CD14-positive monocyte (primary cell): ENCODE data around the gene SGCE. TPM values are rescaled to one million over a fixed set of nuclear protein-coding genes. Genes with fewer than 3 reads are reported as not detected.

Experiments used
- DNase-seq, 3 donors: peaks; one replicate each; pipeline ENCODE4 v3.0.0-alpha.2; 2011 to 2022
- H2AFZ ChIP-seq: 2 replicates; pipeline ENCODE4 v1.6.0; 2012; ENCODE audit warnings: mild to moderate bottlenecking, low read depth, low read length, inconsistent platforms; ENCODE audit not compliant: insufficient read depth, poor library complexity, severe bottlenecking
- H3K27ac ChIP-seq, 2 donors: 1 replicate in 1 of 2; 2 replicates in 1 of 2; pipeline ENCODE4 v1.5.1; 2012 to 2013; ENCODE audit warnings: low read length in 2 of 2, control low read depth in 1 of 2, inconsistent platforms in 1 of 2, low read depth in 1 of 2, mild to moderate bottlenecking in 1 of 2
- H3K27me3 ChIP-seq, 2 donors: one replicate each; pipeline versions ENCODE4 v1.6.0 to v1.6.1; 2011 to 2013; ENCODE audit warnings: low read length in 2 of 2; ENCODE audit not compliant: control insufficient read depth in 2 of 2, insufficient read depth in 2 of 2
- H3K36me3 ChIP-seq, 2 donors: replicated peaks in 1 of 2; 1 replicate in 1 of 2; 2 replicates in 1 of 2; pipeline versions ENCODE4 v1.5.1 to v1.6.1; 2012 to 2013; ENCODE audit warnings: low read length in 2 of 2, control low read depth in 1 of 2, inconsistent platforms in 1 of 2, mild to moderate bottlenecking in 1 of 2; ENCODE audit not compliant: insufficient read depth in 2 of 2, control insufficient read depth in 1 of 2
- H3K4me1 ChIP-seq, 2 donors: 1 replicate in 1 of 2; 2 replicates in 1 of 2; pipeline versions ENCODE4 v1.5.1 to v1.6.1; 2012 to 2013; ENCODE audit warnings: low read length in 2 of 2, control low read depth in 1 of 2, inconsistent platforms in 1 of 2, mild to moderate bottlenecking in 1 of 2, moderate library complexity in 1 of 2; ENCODE audit not compliant: insufficient read depth in 2 of 2, control insufficient read depth in 1 of 2
- H3K4me2 ChIP-seq: replicated peaks from 2 replicates; pipeline ENCODE3; 2012; ENCODE audit warnings: low read length, moderate library complexity, mild to moderate bottlenecking; ENCODE audit not compliant: poor library complexity, severe bottlenecking; ENCODE audit errors: extremely low read depth
- H3K4me3 ChIP-seq, 3 experiments: fragments of 200-600 bp in 1 of 3; sonication (generic) in 1 of 3; replicated peaks in 1 of 3; 1 replicate in 2 of 3; 2 replicates in 1 of 3; pipeline ENCODE4 v1.5.1; 2011 to 2013; ENCODE audit warnings: low read length in 3 of 3, mild to moderate bottlenecking in 3 of 3, control low read depth in 2 of 3, low read depth in 2 of 3, inconsistent platforms in 1 of 3, moderate library complexity in 1 of 3
- H3K79me2 ChIP-seq: 2 replicates; pipeline ENCODE4 v1.6.0; 2012; ENCODE audit warnings: mild to moderate bottlenecking, control low read depth, inconsistent platforms, low read length, moderate library complexity; ENCODE audit not compliant: insufficient read depth
- H3K9ac ChIP-seq: 2 replicates; pipeline ENCODE4 v1.6.0; 2017; ENCODE audit warnings: low read length, mild to moderate bottlenecking; ENCODE audit not compliant: insufficient read depth, poor library complexity, severe bottlenecking
- H3K9me3 ChIP-seq, 2 donors: replicated peaks in 1 of 2; 1 replicate in 1 of 2; 2 replicates in 1 of 2; pipeline versions ENCODE4 v1.5.1 to v1.6.1; 2012 to 2013; ENCODE audit warnings: low read length in 2 of 2, control low read depth in 1 of 2; ENCODE audit not compliant: control insufficient read depth in 1 of 2, insufficient read depth in 1 of 2
- H4K20me1 ChIP-seq: 2 replicates; pipeline ENCODE4 v1.6.0; 2012; ENCODE audit warnings: mild to moderate bottlenecking, low read length, control low read depth, moderate library complexity; ENCODE audit not compliant: insufficient read depth
- H3K27ac Mint-ChIP-seq, 7 donors: one replicate each; pipeline ENCODE4 v1.8.0; 2020; ENCODE audit warnings: mild to moderate bottlenecking in 7 of 7, mixed read lengths in 7 of 7, moderate library complexity in 6 of 7, inconsistent platforms in 2 of 7
- H3K27me3 Mint-ChIP-seq, 3 donors: one replicate each; pipeline ENCODE4 v1.8.0; 2021 to 2022; ENCODE audit warnings: low read depth in 3 of 3, mild to moderate bottlenecking in 3 of 3, mixed read lengths in 3 of 3, moderate library complexity in 3 of 3, inconsistent platforms in 1 of 3
- H3K36me3 Mint-ChIP-seq, 2 donors: one replicate each; pipeline ENCODE4 v1.8.0; 2020; ENCODE audit warnings: mixed read lengths in 2 of 2, inconsistent platforms in 1 of 2, mild to moderate bottlenecking in 1 of 2
- H3K4me1 Mint-ChIP-seq: one replicate; pipeline ENCODE4 v1.8.0; 2020; ENCODE audit warnings: mild to moderate bottlenecking, mixed read lengths
- H3K4me3 Mint-ChIP-seq, 2 donors: one replicate each; pipeline ENCODE4 v1.8.0; 2020; ENCODE audit warnings: mild to moderate bottlenecking in 2 of 2, mixed read lengths in 2 of 2, moderate library complexity in 1 of 2
- H3K9me3 Mint-ChIP-seq, 7 donors: one replicate each; pipeline ENCODE4 v1.8.0; 2020 to 2022; ENCODE audit warnings: mixed read lengths in 7 of 7, mild to moderate bottlenecking in 6 of 7, moderate library complexity in 6 of 7, inconsistent platforms in 2 of 7
- CTCF ChIP-seq: fragments of 200-600 bp; IDR thresholded peaks from one replicate; pipeline ENCODE4 v1.8.0; 2022; ENCODE audit warnings: antibody characterized with exemption, mild to moderate bottlenecking
- WGBS: methylation state at CpG from one replicate; pipeline ENCODE4 v1.1.5; 2013; ENCODE audit warnings: missing lambda C conversion rate; ENCODE audit not compliant: insufficient coverage; 5-methylcytosine and 5-hydroxymethylcytosine counted together
- intact Hi-C, 2 donors: fragments of 100-400 bp; cut with micrococcal nuclease; formaldehyde crosslinking; loops; one replicate each; pipeline versions ENCODE4 v1.15.0 to v1.15.1; 2023
- polyA plus RNA-seq, 3 donors: library from polyadenylated mRNA; depleted of rRNA in 1 of 3; unstranded in 2 of 3; stranded (reverse) in 1 of 3; fragments of 300-500 nt in 2 of 3; fragments of >200 nt in 1 of 3; fragmentation: Illumina TruSeq in 2 of 3; gene quantifications; 1 replicate in 2 of 3; 2 replicates in 1 of 3; pipeline ENCODE4 v1.2.3, GENCODE V29; 2012 to 2021

The SGCE gene
- polyA plus RNA-seq, 3 donors: not detected

DNA sequence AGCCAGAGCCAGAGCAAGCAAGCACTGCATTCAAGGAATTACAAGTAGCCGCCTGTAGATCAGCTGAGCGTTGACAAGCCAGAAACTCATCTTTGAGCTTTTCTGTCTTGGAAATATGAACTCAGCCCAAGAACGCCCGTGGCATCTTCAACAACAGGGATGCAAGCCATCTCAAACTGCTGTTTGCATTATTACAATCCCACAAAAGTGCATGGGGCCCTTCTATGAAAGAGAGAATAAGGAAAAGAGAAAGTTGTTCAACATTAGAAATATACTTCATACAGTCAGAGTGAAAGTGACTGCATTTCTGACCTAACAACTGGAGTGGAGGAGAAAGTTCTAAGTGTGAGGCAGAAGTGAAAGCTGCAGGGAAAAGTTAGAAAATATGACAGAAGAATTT is 6.5 kb downstream of the SGCE start:
- Histone ChIP-seq H3K9ac (no peak overlapping the region), H3K36me3 (no peaks in the 10 kb centered on the region), H3K4me2 (no peak overlapping the region), H2AFZ (no peak overlapping the region), H3K27me3 (peaks cover 32 to 33% of the 10 kb centered on the region in 2 donors), H3K79me2 (no peaks in the 10 kb centered on the region), H3K9me3 (peaks cover 0 to 3% of the 10 kb centered on the region in 2 donors), H3K4me1 (no peaks in the 10 kb centered on the region), H4K20me1 (no peaks in the 10 kb centered on the region), H3K4me3 (no peak overlapping the region), H3K27ac (no peak overlapping the region)
- no peak for TF ChIP-seq CTCF
- H3K4me1 Mint-ChIP-seq: no peaks in the 10 kb centered on the region
- no peak for DNase-seq
- no peak overlapping the region for H3K27ac Mint-ChIP-seq
- WGBS: 100% methylated on average over 2 of the region's 4 CpGs
- peaks cover 0 to 1% (median 0%) of the 10 kb centered on the region in 7 donors for H3K9me3 Mint-ChIP-seq
- no peak overlapping the region for H3K4me3 Mint-ChIP-seq
- H3K36me3 Mint-ChIP-seq: no peaks in the 10 kb centered on the region
- peaks cover 30 to 32% (median 31%) of the 10 kb centered on the region in 3 donors for H3K27me3 Mint-ChIP-seq
- intact Hi-C loops: no loop called here

DNA sequence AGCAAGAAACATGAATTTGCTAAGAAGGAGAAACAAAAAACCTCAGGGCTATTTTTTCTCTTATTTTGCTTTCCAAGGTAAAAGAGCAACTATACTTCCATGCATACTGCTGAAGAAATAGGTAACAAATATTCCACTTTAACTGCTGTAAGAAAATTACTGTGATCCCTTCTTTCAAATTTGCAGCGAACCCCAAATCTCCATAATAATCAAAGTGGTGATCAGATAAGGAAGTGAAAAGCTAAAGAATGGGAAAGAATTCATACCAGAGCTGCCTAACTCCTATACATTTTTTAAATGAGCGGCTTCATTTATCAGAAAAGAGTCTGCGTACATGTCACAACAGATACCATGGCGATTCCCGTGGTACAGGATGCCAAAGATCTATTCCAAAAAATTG is 7.2 kb downstream of the SGCE start:
- Histone ChIP-seq H3K27ac (no peak overlapping the region), H3K27me3 (peaks cover 25 to 26% of the 10 kb centered on the region in 2 donors), H3K9me3 (no peaks in the 10 kb centered on the region), H2AFZ (no peak overlapping the region), H3K4me3 (no peak overlapping the region), H3K9ac (no peak overlapping the region), H3K36me3 (no peaks in the 10 kb centered on the region), H3K4me1 (no peaks in the 10 kb centered on the region), H4K20me1 (no peaks in the 10 kb centered on the region), H3K79me2 (no peaks in the 10 kb centered on the region), H3K4me2 (no peak overlapping the region)
- intact Hi-C loops: no loop called here
- Mint-ChIP-seq H3K4me1 (no peaks in the 10 kb centered on the region), H3K4me3 (no peak overlapping the region), H3K27ac (no peak overlapping the region), H3K27me3 (peaks cover 25 to 26% (median 26%) of the 10 kb centered on the region in 3 donors), H3K9me3 (peaks cover 0 to 1% (median 0%) of the 10 kb centered on the region in 7 donors), H3K36me3 (no peaks in the 10 kb centered on the region)
- no CpG with 5 or more reads among the region's 5 CpGs for WGBS
- TF ChIP-seq CTCF: no peak
- no peak for DNase-seq
